Fibroblast of lung (primary cell): ENCODE measurements around the gene WNT3A.

ENCODE experiments used
- EZH2 ChIP-seq: IDR thresholded peaks from 2 replicates; pipeline ENCODE4 v1.5.1; 2012; ENCODE audit warnings: low read length, control low read depth, mild to moderate bottlenecking; ENCODE audit errors: missing control alignments
- TF ChIP-seq, protein P1 (sequence below), 2 donors: IDR thresholded peaks in 1 of 2; conservative IDR thresholded peaks in 1 of 2; 1 replicate in 1 of 2; 2 replicates in 1 of 2; pipeline ENCODE4 v1.5.1; 2011 to 2012; ENCODE audit warnings: low read length in 2 of 2, control low read depth in 1 of 2, inconsistent platforms in 1 of 2, low read depth in 1 of 2, mild to moderate bottlenecking in 1 of 2

DNA sequence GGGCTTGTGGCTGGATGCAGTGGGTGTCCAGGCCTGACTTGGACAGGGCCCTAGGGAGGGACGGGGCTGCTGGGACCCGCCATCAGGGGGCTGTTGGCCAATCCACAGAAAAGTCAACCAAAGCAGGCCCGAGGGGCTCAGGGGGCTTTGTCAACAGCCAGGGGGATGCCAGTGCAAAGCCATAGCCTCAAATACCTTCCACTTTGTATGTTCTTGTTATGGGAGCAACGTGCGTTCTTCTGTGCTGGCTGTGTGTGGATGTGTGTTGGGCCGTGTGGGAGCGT lies 40.3 kb downstream of the WNT3A start:
- TF ChIP-seq, protein P1, sequence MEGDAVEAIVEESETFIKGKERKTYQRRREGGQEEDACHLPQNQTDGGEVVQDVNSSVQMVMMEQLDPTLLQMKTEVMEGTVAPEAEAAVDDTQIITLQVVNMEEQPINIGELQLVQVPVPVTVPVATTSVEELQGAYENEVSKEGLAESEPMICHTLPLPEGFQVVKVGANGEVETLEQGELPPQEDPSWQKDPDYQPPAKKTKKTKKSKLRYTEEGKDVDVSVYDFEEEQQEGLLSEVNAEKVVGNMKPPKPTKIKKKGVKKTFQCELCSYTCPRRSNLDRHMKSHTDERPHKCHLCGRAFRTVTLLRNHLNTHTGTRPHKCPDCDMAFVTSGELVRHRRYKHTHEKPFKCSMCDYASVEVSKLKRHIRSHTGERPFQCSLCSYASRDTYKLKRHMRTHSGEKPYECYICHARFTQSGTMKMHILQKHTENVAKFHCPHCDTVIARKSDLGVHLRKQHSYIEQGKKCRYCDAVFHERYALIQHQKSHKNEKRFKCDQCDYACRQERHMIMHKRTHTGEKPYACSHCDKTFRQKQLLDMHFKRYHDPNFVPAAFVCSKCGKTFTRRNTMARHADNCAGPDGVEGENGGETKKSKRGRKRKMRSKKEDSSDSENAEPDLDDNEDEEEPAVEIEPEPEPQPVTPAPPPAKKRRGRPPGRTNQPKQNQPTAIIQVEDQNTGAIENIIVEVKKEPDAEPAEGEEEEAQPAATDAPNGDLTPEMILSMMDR (conservative IDR thresholded peaks at IDR 0.05 in 1 of 2, IDR thresholded peaks at IDR 0.05 in 1 of 2; ENCODE audit: low read depth in 1 of 2, low read length in 2 of 2): no peak
- no peak for TF ChIP-seq EZH2
